DMS153 (cell line): ENCODE results near the gene CLDN19.

Experiments used
- DNase-seq: peaks from one replicate; lab custom pipeline; 2025; lab: John Stamatoyannopoulos, UW

The CLDN19 gene

GRCh38 chr1:42739753-42740700, at the start of gene CLDN19:
CLDN19 (minus strand) TSS chr1:42740236; CDS start chr1:42740063, 173 bp downstream.
- no peak for DNase-seq

GRCh38 chr1:42788021-42788420, 48.0 kb upstream of the CLDN19 start:
- DNase-seq: no peak

- DNase-seq: no peak
These were observed 46.1 kb upstream of the CLDN19 start for GRCh38 chr1:42786097-42786496.

GRCh38 chr1:42784946-42785693, 45.1 kb upstream of the CLDN19 start, which contains the start of gene TMEM269:
TMEM269 (plus strand) TSS chr1:42784991; CDS start chr1:42789894, 4,903 bp downstream.
- DNase-seq: no peak

GRCh38 chr1:42784547-42784945, 44.5 kb upstream of the CLDN19 start:
- no peak for DNase-seq

- no peak for DNase-seq
These were observed 43.1 kb upstream of the CLDN19 start for GRCh38 chr1:42783092-42783491.

GRCh38 chr1:42780176-42780575, 40.1 kb upstream of the CLDN19 start:
- DNase-seq: no peak

- DNase-seq: no peak
These were observed 39.7 kb upstream of the CLDN19 start for GRCh38 chr1:42779725-42780124.

GRCh38 chr1:42777852-42778251, 37.8 kb upstream of the CLDN19 start:
- peak; percentile 19 for DNase-seq

- DNase-seq: no peak
These were observed 36.5 kb upstream of the CLDN19 start for GRCh38 chr1:42776502-42776901.

- no peak for DNase-seq
These were observed 35.0 kb upstream of the CLDN19 start for GRCh38 chr1:42774928-42775526.

- DNase-seq: no peak
These were observed 33.4 kb upstream of the CLDN19 start for GRCh38 chr1:42773420-42773819.

- DNase-seq: no peak
These were observed 29.8 kb upstream of the CLDN19 start for GRCh38 chr1:42769811-42770210.

GRCh38 chr1:42768172-42768571, 28.1 kb upstream of the CLDN19 start:
- DNase-seq: no peak

GRCh38 chr1:42767510-42768000, 27.5 kb upstream of the CLDN19 start:
- DNase-seq: no peak

- DNase-seq: peak; percentile 100
These were observed 26.9 kb upstream of the CLDN19 start, which contains the start of the genes C1orf50 and P3H1 for GRCh38 chr1:42766741-42767509. C1orf50 (plus strand) TSS chr1:42767249; CDS start chr1:42767312, 63 bp downstream. P3H1 (minus strand) TSS chr1:42767028; CDS start chr1:42766971, 57 bp downstream.

- DNase-seq: peak; percentile 57
These were observed 26.1 kb upstream of the CLDN19 start for GRCh38 chr1:42765832-42766740.

GRCh38 chr1:42765269-42765668, 25.2 kb upstream of the CLDN19 start:
- DNase-seq: no peak

- DNase-seq: no peak
These were observed 22.2 kb upstream of the CLDN19 start for GRCh38 chr1:42762269-42762668.

GRCh38 chr1:42761567-42761966, 21.5 kb upstream of the CLDN19 start:
- DNase-seq: no peak
